ENCODE data around the gene MALSU1.

Gene MALSU1

GRCh38 chr7:23335621-23336020, 36.5 kb downstream of the MALSU1 start:
- no peak for DNase-seq (ENCODE audit: low read depth)

GRCh38 chr7:23336086-23336485, 36.9 kb downstream of the MALSU1 start:
- no peak for DNase-seq (ENCODE audit: low read depth)

GRCh38 chr7:23336799-23337283, 37.7 kb downstream of the MALSU1 start:
- DNase-seq (ENCODE audit: low read depth) = no peak

GRCh38 chr7:23337374-23337773, 38.2 kb downstream of the MALSU1 start:
- no peak for DNase-seq (ENCODE audit: low read depth)

- DNase-seq (ENCODE audit: low read depth) = no peak
Measured at GRCh38 chr7:23338439-23338838, 39.3 kb downstream of the MALSU1 start.

GRCh38 chr7:23338863-23339262, 39.7 kb downstream of the MALSU1 start:
- DNase-seq (ENCODE audit: low read depth) = no peak

- DNase-seq (ENCODE audit: low read depth) = no peak
Measured at GRCh38 chr7:23341846-23342598, 42.9 kb downstream of the MALSU1 start.

- no peak for DNase-seq (ENCODE audit: low read depth)
Measured at GRCh38 chr7:23343102-23343501, 44.0 kb downstream of the MALSU1 start.

- no peak for DNase-seq (ENCODE audit: low read depth)
Measured at GRCh38 chr7:23343806-23344475, 44.8 kb downstream of the MALSU1 start.

- DNase-seq (ENCODE audit: low read depth) = no peak
Measured at GRCh38 chr7:23345601-23346000, 46.5 kb downstream of the MALSU1 start.

- DNase-seq (ENCODE audit: low read depth) = no peak
Measured at GRCh38 chr7:23346316-23346715, 47.2 kb downstream of the MALSU1 start.

GRCh38 chr7:23347033-23347681, 48.0 kb downstream of the MALSU1 start:
- DNase-seq (ENCODE audit: low read depth) = no peak

- no peak for DNase-seq (ENCODE audit: low read depth)
Measured at GRCh38 chr7:23347682-23348180, 48.6 kb downstream of the MALSU1 start.

- DNase-seq (ENCODE audit: low read depth) = no peak
Measured at GRCh38 chr7:23349484-23350157, 50.5 kb downstream of the MALSU1 start.

GRCh38 chr7:23350466-23350865, 51.3 kb downstream of the MALSU1 start:
- DNase-seq (ENCODE audit: low read depth) = no peak

GRCh38 chr7:23353172-23353571, 54.0 kb downstream of the MALSU1 start:
- DNase-seq (ENCODE audit: low read depth) = no peak

GRCh38 chr7:23356168-23356567, 57.0 kb downstream of the MALSU1 start:
- no peak for DNase-seq (ENCODE audit: low read depth)

- no peak for DNase-seq (ENCODE audit: low read depth)
Measured at GRCh38 chr7:23356726-23357125, 57.6 kb downstream of the MALSU1 start.

GRCh38 chr7:23357190-23358093, 58.3 kb downstream of the MALSU1 start:
- DNase-seq (ENCODE audit: low read depth) = no peak

- no peak for DNase-seq (ENCODE audit: low read depth)
Measured at GRCh38 chr7:23358152-23358674, 59.1 kb downstream of the MALSU1 start.

Data from activated gamma-delta T cell treated with anti-CD3 and anti-CD28 coated beads, Interleukin-2, amount 50 U/mL, for 16 hours (primary cell).